Forelimb muscle (tissue), 1 donor: ENCODE results near the gene CREM. TPM values are rescaled to one million over a fixed set of nuclear protein-coding genes. Genes with fewer than 3 reads are reported as not detected.

ENCODE experiments used
- polyA plus RNA-seq: library from polyadenylated mRNA; unstranded; fragments of 120-200 nt; gene quantifications from one replicate; pipeline ENCODE4 v1.2.1, GENCODE V29; 2013; ENCODE audit not compliant: insufficient read length

CREM gene
- polyA plus RNA-seq, 1 donor = 49.3 TPM

Other genes starting within 250 kb of the CREM start
- gene CUL2, start 36.5 kb upstream of the CREM start, polyA plus RNA-seq = 42.5 TPM
- gene CCNY, start 209.7 kb downstream of the CREM start, polyA plus RNA-seq = 81.0 TPM